Fibroblast of skin of right quadriceps (primary cell): ENCODE results near the gene SDR42E2.
"Not testable (repeated sequence)": the region's sequence is repeated elsewhere in the genome, so short reads cannot be mapped to it uniquely, and the experiment has no call there.

Experiments used
- DNase-seq: peaks from one replicate; pipeline ENCODE4 v3.0.0-alpha.2; 2013

SDR42E2 gene

DNA sequence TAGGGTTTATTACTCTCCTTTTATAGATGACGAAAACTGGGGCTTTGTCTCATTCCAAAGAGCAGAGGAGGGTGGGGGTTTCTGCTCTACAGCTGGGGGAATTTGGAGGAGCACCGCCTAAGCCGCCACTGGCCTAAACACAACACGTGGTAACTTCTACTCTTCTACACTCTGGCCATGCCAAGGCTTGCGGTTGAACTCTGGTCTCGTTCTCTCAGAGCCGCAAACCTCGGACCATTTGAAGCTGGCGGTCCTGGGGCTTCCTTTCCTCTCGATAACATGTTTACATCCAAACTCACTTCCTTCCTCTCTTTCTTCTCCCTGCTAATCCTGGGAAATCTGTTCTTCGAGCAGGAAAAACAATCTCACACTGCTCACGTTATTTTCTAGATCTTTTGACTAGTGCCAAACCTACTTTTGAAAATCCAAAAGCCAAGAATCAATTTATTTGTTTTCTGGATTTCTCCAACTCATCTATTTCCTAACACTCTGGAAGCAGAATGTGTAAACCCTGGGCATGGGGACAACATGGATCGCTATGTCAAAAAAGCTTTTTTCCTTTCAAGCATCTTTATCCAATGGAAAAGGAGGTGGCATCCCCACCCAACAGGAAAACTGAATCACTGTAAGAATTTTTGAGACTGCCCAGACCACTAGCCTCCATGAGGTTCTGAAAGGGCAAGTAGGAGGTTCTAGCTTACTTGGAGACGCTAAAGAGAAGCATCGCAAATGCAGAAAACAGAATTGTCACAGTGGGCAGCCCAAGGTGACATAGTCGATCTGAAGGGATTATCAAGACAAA lies 30.2 kb downstream of the SDR42E2 start:
- peak; percentile 82 for DNase-seq

DNA sequence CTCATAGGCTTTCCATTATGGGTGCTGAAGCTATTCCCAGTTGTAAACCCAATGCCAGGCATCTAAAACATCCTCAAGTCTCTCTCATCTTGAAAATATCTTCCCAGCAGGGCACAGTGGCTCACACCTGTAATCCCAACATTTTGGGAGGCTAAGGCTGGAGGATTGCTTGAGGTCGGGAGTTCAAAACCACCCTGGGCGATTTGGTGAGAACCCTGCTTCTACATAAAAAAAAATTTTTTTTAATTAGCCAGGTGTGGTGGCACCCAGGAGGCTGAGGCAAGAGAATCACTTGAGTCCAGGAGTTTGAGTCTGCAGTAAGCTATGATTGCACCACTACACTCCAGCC lies 30.7 kb downstream of the SDR42E2 start:
- no peak for DNase-seq

GRCh38 chr16:22194707-22195444 lies 32.6 kb downstream of the SDR42E2 start:
- DNase-seq = no peak

- no peak for DNase-seq
These were observed 33.1 kb downstream of the SDR42E2 start for GRCh38 chr16:22195445-22195694.

DNA sequence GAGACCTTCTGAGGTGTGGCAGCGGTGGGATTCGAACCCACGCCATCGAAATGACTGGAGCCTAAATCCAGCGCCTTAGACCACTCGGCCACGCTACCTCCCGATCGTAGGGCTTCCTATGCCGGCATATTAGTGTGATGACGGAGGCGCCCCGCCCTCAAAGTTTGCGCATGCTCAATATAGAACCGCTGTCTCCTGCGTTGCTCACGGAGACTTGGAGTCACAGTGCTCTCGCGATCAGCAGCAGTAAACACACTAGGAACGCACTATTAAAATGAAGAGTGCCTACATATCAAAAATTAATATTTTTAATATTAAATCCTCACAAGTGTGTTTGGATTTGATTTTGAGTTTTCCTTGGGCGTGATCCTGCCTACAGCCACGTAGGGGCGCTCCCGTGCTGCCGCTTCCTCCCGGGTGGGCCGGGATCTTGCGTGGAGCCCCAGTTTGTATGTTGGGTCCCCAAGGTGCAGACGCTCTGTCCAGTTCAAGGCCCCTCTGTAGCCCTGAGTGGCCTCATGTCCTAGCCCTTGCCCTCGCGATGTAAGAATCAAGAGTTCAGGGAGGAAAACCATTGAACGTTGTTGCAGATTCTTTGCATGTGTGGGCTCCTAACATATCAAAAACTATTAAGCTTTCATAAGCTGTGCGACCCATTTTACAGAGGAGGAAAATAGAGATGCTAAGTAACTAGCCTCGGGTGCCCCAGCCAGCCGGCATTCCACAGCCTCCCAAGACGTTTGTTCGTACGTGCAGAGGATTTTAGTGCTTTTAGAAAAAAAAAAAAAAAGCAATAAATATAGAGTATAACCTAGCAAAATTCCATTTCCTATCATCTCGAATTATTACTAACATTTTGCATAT lies 33.6 kb downstream of the SDR42E2 start:
- peak; percentile 88 for DNase-seq

DNA sequence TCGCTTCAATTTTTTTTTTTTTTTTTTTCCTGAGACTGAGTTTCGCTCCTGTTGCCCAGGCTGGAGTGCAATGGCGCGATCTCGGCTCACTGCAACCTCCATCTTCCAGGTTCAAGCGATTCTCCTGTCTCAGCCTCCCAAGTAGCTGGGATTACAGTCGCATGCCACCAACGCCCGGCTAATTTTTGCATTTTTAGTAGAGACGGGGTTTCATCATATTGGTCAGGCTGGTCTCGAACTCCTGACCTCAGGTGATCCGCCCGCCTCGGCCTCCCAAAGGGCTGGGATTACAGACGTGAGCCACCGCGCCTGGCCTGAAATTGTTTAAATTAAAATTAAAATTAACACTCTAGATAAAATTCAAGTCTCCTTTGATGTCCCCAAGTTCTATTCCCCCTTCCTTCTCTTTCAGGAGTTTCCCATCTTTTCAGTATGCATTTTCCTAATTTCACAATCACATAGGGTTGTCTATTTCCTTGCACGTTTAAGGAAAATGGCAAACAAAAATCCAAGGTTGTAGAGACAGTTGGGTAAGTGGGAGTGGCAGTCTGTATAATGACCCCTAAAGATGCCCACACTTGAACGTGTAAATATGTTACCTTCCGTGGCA lies 34.4 kb downstream of the SDR42E2 start:
- DNase-seq = not testable (repeated sequence)

- DNase-seq = no peak
These were observed 36.4 kb downstream of the SDR42E2 start for GRCh38 chr16:22198547-22199293.

DNA sequence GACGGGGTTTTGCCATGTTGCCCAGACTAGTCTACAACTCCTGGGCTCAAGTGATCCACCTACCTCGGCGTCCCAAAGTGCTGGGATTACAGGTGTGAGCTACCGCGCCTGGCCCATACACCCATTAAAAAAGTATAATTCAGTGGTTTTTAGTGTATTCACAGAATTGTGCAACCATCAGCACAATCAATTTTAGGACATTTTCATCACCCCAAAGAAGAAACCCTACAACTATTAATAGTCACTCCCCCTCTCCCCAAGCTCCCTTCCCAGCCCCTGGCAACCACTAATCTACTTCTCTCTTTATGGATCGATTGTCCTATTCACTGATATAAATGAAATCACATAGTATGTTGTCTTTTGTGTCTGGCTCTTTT lies 39.9 kb downstream of the SDR42E2 start:
- no peak for DNase-seq

- DNase-seq = no peak
These were observed 40.8 kb downstream of the SDR42E2 start for GRCh38 chr16:22203091-22203490.

DNA sequence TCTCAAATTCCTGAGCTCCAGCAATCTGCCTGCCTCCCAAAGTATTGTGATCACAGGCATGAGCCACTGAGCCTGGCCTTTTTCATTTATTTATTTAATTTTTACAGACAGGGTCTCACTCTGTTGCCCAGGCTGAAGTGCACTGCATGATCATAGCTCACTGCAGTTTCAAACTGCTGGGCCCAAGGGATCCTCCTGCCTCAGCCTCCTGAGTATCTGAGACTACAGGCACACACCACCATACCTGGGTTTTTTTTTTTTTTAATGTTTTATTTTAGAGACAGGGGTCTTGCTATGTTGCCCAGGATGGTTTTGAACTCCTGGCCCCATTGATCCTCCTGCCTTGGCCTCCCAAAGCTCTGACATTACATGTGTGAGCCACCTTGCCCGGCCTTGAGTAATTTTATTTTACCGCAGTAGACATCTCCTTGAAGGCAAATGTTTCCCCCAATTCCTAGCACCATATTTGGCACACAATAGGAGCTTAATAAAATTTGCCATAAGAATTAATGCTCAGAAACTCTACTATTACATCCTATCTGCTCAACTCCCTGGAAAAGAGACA lies 41.9 kb downstream of the SDR42E2 start:
- no peak for DNase-seq

DNA sequence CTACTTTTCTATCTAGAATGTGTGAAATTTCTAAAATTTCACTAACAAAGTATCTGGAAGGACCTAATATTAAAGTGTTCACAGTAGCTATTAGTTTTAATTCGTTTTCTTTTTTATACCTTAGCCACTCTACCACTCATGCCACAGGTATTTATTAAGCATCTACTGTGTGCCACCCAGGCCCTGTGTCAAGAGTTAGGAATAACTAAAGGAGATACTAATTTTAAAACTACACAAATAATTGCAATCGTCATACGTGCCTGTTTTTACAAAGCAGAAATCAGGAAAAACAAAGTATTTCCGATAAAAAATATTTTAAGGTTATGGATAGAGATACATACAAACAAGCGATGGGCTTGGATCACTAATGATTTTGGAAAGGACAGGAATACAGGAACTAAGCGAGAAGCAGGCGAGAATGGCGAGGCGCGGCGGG lies 43.3 kb downstream of the SDR42E2 start:
- no peak for DNase-seq

GRCh38 chr16:22206013-22206841 lies 43.9 kb downstream of the SDR42E2 start, which contains the start of gene EEF2K:
EEF2K (plus strand) TSS chr16:22206278; CDS start chr16:22225730, 19,452 bp downstream.
- peak; percentile 92 for DNase-seq

GRCh38 chr16:22206842-22207714 lies 44.8 kb downstream of the SDR42E2 start:
- DNase-seq = peak; percentile 64

DNA sequence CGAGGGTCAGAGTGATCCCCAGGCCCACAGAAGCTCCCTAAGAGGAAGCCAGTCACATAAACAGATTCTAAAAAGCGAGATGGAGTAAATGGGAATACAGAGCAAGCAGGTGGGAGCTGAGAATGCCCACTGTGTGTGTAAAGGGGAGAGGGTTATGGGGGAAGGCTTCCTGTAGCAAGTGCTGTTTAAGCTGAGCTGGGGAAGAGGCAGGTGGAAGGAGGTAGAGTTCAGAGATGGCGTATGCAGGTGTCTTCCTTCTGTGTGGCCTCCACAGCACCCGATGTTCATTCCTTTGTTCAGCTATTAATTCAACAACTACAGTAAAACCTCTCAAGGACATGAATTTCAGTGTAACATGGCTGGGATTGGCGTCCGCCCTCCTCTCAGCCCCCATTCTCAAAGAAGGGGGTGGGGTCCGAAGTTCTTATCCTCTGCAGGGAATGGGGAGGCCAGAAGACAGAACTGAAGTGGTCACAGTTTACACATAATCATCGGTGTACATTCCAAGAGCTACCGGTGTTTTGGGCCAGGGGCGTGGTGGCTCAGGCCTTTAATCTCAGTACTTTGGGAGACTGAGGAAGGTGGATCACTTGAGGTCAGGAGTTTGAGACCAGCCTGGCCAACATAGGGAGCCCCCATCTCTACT lies 45.5 kb downstream of the SDR42E2 start:
- DNase-seq = no peak

DNA sequence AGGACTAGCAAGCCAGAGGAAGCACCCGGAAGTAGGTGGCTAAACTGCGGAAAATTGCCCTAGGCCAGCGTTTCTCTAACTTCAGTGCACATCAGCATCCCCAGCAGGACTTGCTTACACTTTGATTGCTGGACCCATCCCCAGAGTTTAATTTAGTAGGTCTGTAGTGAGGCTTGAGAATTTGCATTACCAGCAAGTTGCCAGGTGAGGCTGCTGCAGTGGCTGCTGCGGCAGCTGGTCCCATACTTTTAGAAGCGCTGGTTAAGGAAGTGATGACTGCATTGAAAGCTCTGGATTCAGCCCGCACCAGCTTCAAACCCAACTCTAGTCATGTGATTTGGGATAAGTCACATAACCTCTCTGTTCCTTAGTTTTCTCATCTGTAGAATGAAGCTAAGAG lies 48.0 kb downstream of the SDR42E2 start:
- DNase-seq = no peak

DNA sequence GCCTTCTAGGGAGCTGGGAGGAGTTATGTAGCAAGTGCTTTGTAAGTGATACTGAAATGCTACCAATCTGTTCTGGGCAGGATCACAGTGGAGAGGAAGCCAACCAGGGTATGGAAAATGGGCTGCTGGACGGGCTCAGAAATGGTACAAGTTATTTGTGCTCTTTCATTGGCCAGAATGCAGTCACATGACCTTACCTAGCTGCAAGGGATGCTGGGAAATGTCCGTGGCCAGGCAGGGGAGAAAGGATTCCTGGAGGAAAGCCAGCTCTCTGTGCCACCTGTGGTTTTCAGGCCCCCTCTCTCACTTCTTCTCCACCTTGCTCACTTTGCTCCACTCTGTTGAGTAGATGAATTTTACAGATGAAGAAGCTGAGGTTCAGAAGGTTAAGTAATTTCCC lies 48.5 kb downstream of the SDR42E2 start:
- no peak for DNase-seq

- no peak for DNase-seq
These were observed 50.9 kb downstream of the SDR42E2 start for GRCh38 chr16:22213236-22213635.

GRCh38 chr16:22213801-22214200 lies 51.5 kb downstream of the SDR42E2 start:
- DNase-seq = no peak

DNA sequence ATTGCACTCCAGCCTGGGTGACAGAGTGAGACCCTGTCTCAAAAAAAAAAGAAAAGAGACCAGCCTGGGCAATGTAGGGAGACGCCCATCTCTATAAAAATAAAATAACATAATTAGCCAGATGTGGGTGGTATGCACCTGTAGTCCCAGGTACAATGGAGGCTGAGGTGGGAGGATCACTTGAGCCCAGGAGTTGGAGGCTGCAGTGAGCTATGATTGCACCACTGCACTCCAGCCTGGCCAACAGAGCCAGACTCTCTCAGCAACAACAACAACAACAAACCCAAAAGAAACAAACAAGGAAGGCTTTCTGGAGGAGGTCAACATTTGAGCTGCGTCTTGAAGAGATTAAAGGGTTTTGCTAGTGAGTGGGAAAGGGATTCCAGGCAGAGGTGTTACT lies 52.1 kb downstream of the SDR42E2 start:
- no peak for DNase-seq

DNA sequence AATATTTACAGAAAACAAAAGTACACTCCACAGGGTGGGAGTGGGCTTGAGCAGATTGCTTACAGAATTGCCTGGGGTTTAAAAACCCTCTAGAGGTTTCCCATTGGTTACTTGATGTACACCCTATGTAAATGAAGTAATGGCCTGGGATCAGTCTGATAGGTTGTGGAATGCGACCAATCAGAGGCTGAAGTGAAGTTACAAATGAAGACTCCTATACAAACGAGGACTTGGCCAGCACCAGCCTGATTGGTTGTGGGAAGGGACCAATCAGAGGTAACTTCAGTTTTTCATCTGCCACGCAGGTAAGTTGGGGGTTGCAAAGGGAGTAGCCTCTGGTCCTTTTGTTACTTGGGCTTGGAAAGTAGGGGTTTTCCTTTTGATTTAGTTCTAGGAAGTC lies 52.6 kb downstream of the SDR42E2 start:
- no peak for DNase-seq
